Trophoblast cell (in vitro differentiated cells and primary cell): ENCODE measurements around the gene PBRM1.

Experiments used
- DNase-seq, 2 donors: peaks; one replicate each; pipeline ENCODE4 v3.0.0-alpha.2; 2016
- H2AFZ ChIP-seq: 2 replicates; pipeline ENCODE4 v1.6.1; 2013; ENCODE audit warnings: low read length, moderate library complexity, mild to moderate bottlenecking; ENCODE audit not compliant: insufficient read depth, poor library complexity
- H2AK5ac ChIP-seq: 2 replicates; pipeline ENCODE4 v1.6.1; 2013; ENCODE audit warnings: mild to moderate bottlenecking, low read length
- H2BK120ac ChIP-seq: 2 replicates; pipeline ENCODE4 v1.6.1; 2013; ENCODE audit warnings: low read length, mild to moderate bottlenecking, moderate library complexity; ENCODE audit not compliant: insufficient read depth, poor library complexity
- H2BK12ac ChIP-seq: 2 replicates; pipeline ENCODE4 v1.6.1; 2013; ENCODE audit warnings: mild to moderate bottlenecking, low read length, moderate library complexity
- H2BK5ac ChIP-seq: 2 replicates; pipeline ENCODE4 v1.6.1; 2013; ENCODE audit warnings: low read length, low read depth, moderate library complexity, mild to moderate bottlenecking; ENCODE audit not compliant: poor library complexity
- H3K14ac ChIP-seq: 2 replicates; pipeline ENCODE4 v1.6.1; 2013; ENCODE audit warnings: mild to moderate bottlenecking, low read length
- H3K18ac ChIP-seq: 2 replicates; pipeline ENCODE4 v1.6.1; 2013; ENCODE audit warnings: mild to moderate bottlenecking, low read length
- H3K23ac ChIP-seq: 2 replicates; pipeline ENCODE4 v1.6.1; 2013; ENCODE audit warnings: low read length
- H3K27ac ChIP-seq: 2 replicates; pipeline ENCODE4 v1.5.1; 2013; ENCODE audit warnings: low read depth, mild to moderate bottlenecking, inconsistent platforms, low read length, moderate library complexity
- H3K27me3 ChIP-seq: 2 replicates; pipeline ENCODE4 v1.6.1; 2013; ENCODE audit warnings: inconsistent platforms, mild to moderate bottlenecking, low read length, moderate library complexity; ENCODE audit not compliant: insufficient read depth
- H3K36me3 ChIP-seq, 2 experiments: 1 replicate in 1 of 2; 2 replicates in 1 of 2; pipeline ENCODE4 v1.6.1; 2013; ENCODE audit warnings: low read length in 2 of 2, mild to moderate bottlenecking in 2 of 2, moderate library complexity in 1 of 2; ENCODE audit not compliant: insufficient read depth in 2 of 2, control insufficient read depth in 1 of 2
- H3K4ac ChIP-seq: 2 replicates; pipeline ENCODE4 v1.6.1; 2013; ENCODE audit warnings: low read depth, mild to moderate bottlenecking, low read length, moderate library complexity
- H3K4me1 ChIP-seq, 2 experiments: 1 replicate in 1 of 2; 2 replicates in 1 of 2; pipeline ENCODE4 v1.6.1; 2013; ENCODE audit warnings: low read length in 2 of 2, mild to moderate bottlenecking in 2 of 2, moderate library complexity in 1 of 2; ENCODE audit not compliant: insufficient read depth in 2 of 2, control insufficient read depth in 1 of 2
- H3K4me2 ChIP-seq: 2 replicates; pipeline ENCODE4 v1.6.1; 2013; ENCODE audit warnings: inconsistent platforms, mild to moderate bottlenecking, low read length, moderate library complexity
- H3K4me3 ChIP-seq: 2 replicates; pipeline ENCODE4 v1.5.1; 2013; ENCODE audit warnings: mild to moderate bottlenecking, low read depth, low read length, inconsistent platforms
- H3K79me1 ChIP-seq: one replicate; pipeline ENCODE4 v1.6.1; 2013; ENCODE audit warnings: low read length
- H3K79me2 ChIP-seq: 2 replicates; pipeline ENCODE4 v1.6.1; 2013; ENCODE audit warnings: low read length, mild to moderate bottlenecking; ENCODE audit not compliant: control insufficient read depth, insufficient read depth, poor library complexity
- H3K9ac ChIP-seq: 2 replicates; pipeline ENCODE4 v1.6.1; 2013; ENCODE audit warnings: mild to moderate bottlenecking, low read length
- H3K9me3 ChIP-seq: 2 replicates; pipeline ENCODE4 v1.6.1; 2013; ENCODE audit warnings: low read depth, mild to moderate bottlenecking, control low read depth, inconsistent platforms, low read length; ENCODE audit not compliant: insufficient read depth
- H4K12ac ChIP-seq: 2 replicates; pipeline ENCODE4 v1.6.1; 2013; ENCODE audit warnings: low read depth, mild to moderate bottlenecking, low read length, moderate library complexity
- H4K8ac ChIP-seq: 2 replicates; pipeline ENCODE4 v1.6.1; 2013; ENCODE audit warnings: low read depth, mild to moderate bottlenecking, low read length, moderate library complexity
- H4K91ac ChIP-seq: one replicate; pipeline ENCODE4 v1.6.1; 2013; ENCODE audit warnings: low read depth, mild to moderate bottlenecking, low read length, moderate library complexity
- WGBS: extraction: QIAGEN DNeasy Blood & Tissue Kit; methylation state at CpG from one replicate; pipeline ENCODE4 v1.1.7; 2013; ENCODE audit warnings: missing lambda C conversion rate; ENCODE audit not compliant: insufficient read length, insufficient coverage; ENCODE audit errors: extremely low coverage; 5-methylcytosine and 5-hydroxymethylcytosine counted together

PBRM1 gene

GRCh38 chr3:52685285-52685708 is 416 bp downstream of the PBRM1 start:
- H2BK120ac ChIP-seq, result peak overlapping the region; percentile 93
- H3K23ac ChIP-seq, result no peak overlapping the region
- H3K4me1 ChIP-seq, result peaks cover 2 to 3% of the 10 kb centered on the region in 2 experiments
- peak overlapping the region; percentile 82 for H3K4ac ChIP-seq
- H3K4me3 ChIP-seq, result peak overlapping the region; percentile 92
- DNase-seq, result peak; percentile 88 to 90
- H3K27me3 ChIP-seq, result no peaks in the 10 kb centered on the region
- no peak overlapping the region for H3K18ac ChIP-seq
- H3K9me3 ChIP-seq, result no peaks in the 10 kb centered on the region
- peaks cover 15% of the 10 kb centered on the region for H3K79me2 ChIP-seq
- no CpG with 5 or more reads among the region's 41 CpGs for WGBS
- H4K12ac ChIP-seq, result no peak overlapping the region
- H2BK5ac ChIP-seq, result peak overlapping the region; percentile 96
- H2AK5ac ChIP-seq, result no peak overlapping the region
- peak overlapping the region; percentile 95 for H2AFZ ChIP-seq
- H3K9ac ChIP-seq, result peak overlapping the region; percentile 96
- H2BK12ac ChIP-seq, result no peak overlapping the region
- peak overlapping the region; percentile 96 for H3K14ac ChIP-seq
- peak overlapping the region; percentile 76 for H3K4me2 ChIP-seq
- peak overlapping the region; percentile 98 for H3K27ac ChIP-seq
- peak overlapping the region; percentile 100 for H4K8ac ChIP-seq
- peaks cover 14 to 24% of the 10 kb centered on the region in 2 experiments for H3K36me3 ChIP-seq
- peaks cover 7% of the 10 kb centered on the region for H3K79me1 ChIP-seq
- peak overlapping the region; percentile 99 for H4K91ac ChIP-seq

DNA sequence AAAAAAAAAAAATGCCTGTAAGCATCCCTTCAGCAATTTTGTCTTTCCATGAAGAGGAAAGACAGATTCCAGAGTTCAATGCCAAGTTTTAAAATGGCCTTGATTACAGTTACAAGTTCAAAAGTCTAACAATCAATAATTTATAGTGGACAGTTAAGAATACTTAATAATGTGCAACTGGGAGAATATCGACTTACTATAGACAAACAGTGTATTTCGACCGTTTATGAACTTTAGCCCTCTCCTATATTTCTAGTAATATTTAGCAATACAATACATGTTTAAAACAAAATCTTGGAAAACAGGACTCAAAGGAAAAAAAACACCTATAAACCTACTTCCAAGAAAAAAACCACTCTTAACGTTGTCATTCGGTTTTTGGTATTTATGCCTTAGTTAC is 1.5 kb downstream of the PBRM1 start:
- Histone ChIP-seq H3K4me2 (no peak overlapping the region), H3K23ac (no peak overlapping the region), H2BK5ac (no peak overlapping the region), H2AFZ (no peak overlapping the region), H2AK5ac (no peak overlapping the region), H4K8ac (no peak overlapping the region), H3K14ac (no peak overlapping the region), H3K9me3 (no peaks in the 10 kb centered on the region), H4K91ac (no peak overlapping the region), H3K18ac (no peak overlapping the region), H4K12ac (no peak overlapping the region), H3K27ac (no peak overlapping the region), H2BK120ac (no peak overlapping the region), H3K79me2 (peaks cover 15% of the 10 kb centered on the region), H3K36me3 (peaks cover 13 to 23% of the 10 kb centered on the region in 2 experiments), H3K79me1 (peaks cover 7% of the 10 kb centered on the region), H3K27me3 (no peaks in the 10 kb centered on the region), H3K4ac (no peak overlapping the region), H3K9ac (no peak overlapping the region), H3K4me3 (no peak overlapping the region), H3K4me1 (peaks cover 2 to 3% of the 10 kb centered on the region in 2 experiments), H2BK12ac (no peak overlapping the region)
- DNase-seq, result no peak
- WGBS, result no CpG with 5 or more reads among the region's 5 CpGs

DNA sequence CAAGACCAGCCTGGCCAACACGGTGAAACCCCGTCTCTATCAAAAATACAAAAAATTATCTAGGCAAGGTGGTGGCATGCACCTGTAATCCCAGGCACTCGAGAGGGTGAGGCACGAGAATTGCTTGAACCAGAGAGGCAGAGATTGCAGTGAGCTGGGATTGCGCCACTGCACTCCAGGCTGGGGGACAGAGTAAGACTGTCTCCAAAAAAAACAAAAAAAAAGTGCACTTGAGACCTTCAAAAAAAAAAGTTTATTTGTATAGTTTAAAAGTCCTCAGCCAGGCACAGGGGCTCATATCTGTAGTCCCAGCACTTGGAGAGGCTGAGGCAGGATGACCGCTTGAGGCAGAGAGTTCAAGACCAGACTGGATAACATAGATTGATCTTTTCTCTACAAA is 2.1 kb downstream of the PBRM1 start:
- Histone ChIP-seq H3K36me3 (peaks cover 13 to 20% of the 10 kb centered on the region in 2 experiments), H2BK5ac (no peak overlapping the region), H3K9ac (no peak overlapping the region), H3K79me2 (peaks cover 15% of the 10 kb centered on the region), H3K4me2 (no peak overlapping the region), H3K18ac (no peak overlapping the region), H4K8ac (no peak overlapping the region), H3K14ac (no peak overlapping the region), H2AFZ (no peak overlapping the region), H3K4me3 (no peak overlapping the region), H3K27me3 (no peaks in the 10 kb centered on the region), H3K23ac (no peak overlapping the region), H2BK12ac (no peak overlapping the region), H4K12ac (no peak overlapping the region), H3K79me1 (peaks cover 7% of the 10 kb centered on the region), H2BK120ac (no peak overlapping the region), H3K4ac (peak overlapping the region; percentile 68), H3K27ac (no peak overlapping the region), H4K91ac (no peak overlapping the region), H2AK5ac (no peak overlapping the region), H3K4me1 (peaks cover 2 to 3% of the 10 kb centered on the region in 2 experiments), H3K9me3 (no peaks in the 10 kb centered on the region)
- no peak for DNase-seq
- WGBS, result no CpG with 5 or more reads among the region's 6 CpGs

DNA sequence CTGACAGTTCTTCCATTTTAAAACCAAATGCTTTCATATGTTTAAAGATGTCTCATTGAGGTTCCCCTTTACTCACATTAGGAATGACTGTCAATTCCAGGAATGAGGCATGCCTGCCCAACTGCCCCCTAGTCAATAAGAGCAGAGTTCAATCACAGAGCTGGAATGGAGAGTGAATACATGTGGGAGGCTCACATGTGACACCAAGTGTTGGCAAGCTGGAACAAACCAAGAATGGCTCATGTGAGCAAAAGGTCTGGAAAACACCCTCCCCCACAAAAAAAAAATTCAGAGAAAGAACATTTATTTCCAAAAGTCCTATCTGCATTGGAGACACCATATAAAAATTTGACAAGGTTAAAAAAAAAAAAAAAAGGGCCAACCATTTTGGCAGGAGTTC is 3.7 kb downstream of the PBRM1 start:
- H3K9ac ChIP-seq, result no peak overlapping the region
- peaks cover 7% of the 10 kb centered on the region for H3K79me1 ChIP-seq
- H3K79me2 ChIP-seq, result peaks cover 13% of the 10 kb centered on the region
- H3K4me3 ChIP-seq, result no peak overlapping the region
- H4K8ac ChIP-seq, result no peak overlapping the region
- peaks cover 2 to 3% of the 10 kb centered on the region in 2 experiments for H3K4me1 ChIP-seq
- DNase-seq, result peak; percentile 29 to 45
- no peak overlapping the region for H3K18ac ChIP-seq
- no peak overlapping the region for H3K27ac ChIP-seq
- H2AK5ac ChIP-seq, result no peak overlapping the region
- H2BK5ac ChIP-seq, result no peak overlapping the region
- no peak overlapping the region for H3K4me2 ChIP-seq
- H4K12ac ChIP-seq, result no peak overlapping the region
- no peak overlapping the region for H3K23ac ChIP-seq
- H3K4ac ChIP-seq, result no peak overlapping the region
- H3K9me3 ChIP-seq, result no peaks in the 10 kb centered on the region
- H3K36me3 ChIP-seq, result peaks cover 15 to 20% of the 10 kb centered on the region in 2 experiments
- no peak overlapping the region for H2AFZ ChIP-seq
- no peaks in the 10 kb centered on the region for H3K27me3 ChIP-seq
- no peak overlapping the region for H2BK120ac ChIP-seq
- H2BK12ac ChIP-seq, result no peak overlapping the region
- H3K14ac ChIP-seq, result no peak overlapping the region
- H4K91ac ChIP-seq, result no peak overlapping the region
